ENCODE results near the gene VPS37D.
A peak's percentile ranks its signal among the peaks of the same experiment; 100 is the strongest.
"Not testable (repeated sequence)": the region's sequence is repeated elsewhere in the genome, so short reads cannot be mapped to it uniquely, and the experiment has no call there.

Gene VPS37D

GRCh38 chr7:73712773-73713172 lies 45.1 kb downstream of the VPS37D start:
- TF ChIP-seq CTCF (IDR thresholded peaks at IDR 0.05; ENCODE audit: low read depth, low read length) = no peak
- DNase-seq (ENCODE audit: extremely low read depth, low read depth) = no peak

- not testable (repeated sequence) for DNase-seq (ENCODE audit: extremely low read depth, low read depth)
Observed at GRCh38 chr7:73713319-73713718, 45.7 kb downstream of the VPS37D start.

GRCh38 chr7:73715648-73716317 lies 48.2 kb downstream of the VPS37D start:
- TF ChIP-seq CTCF (IDR thresholded peaks at IDR 0.05; ENCODE audit: low read depth, low read length) = no peak
- DNase-seq (ENCODE audit: extremely low read depth, low read depth) = peak; percentile 82

GRCh38 chr7:73716318-73716890 lies 48.8 kb downstream of the VPS37D start:
- DNase-seq (ENCODE audit: extremely low read depth, low read depth) = no peak
- no peak for TF ChIP-seq CTCF (IDR thresholded peaks at IDR 0.05; ENCODE audit: low read depth, low read length)

GRCh38 chr7:73717025-73717807 lies 49.6 kb downstream of the VPS37D start:
- no peak for TF ChIP-seq CTCF (IDR thresholded peaks at IDR 0.05; ENCODE audit: low read depth, low read length)
- no peak for DNase-seq (ENCODE audit: extremely low read depth, low read depth)

- no peak for TF ChIP-seq CTCF (IDR thresholded peaks at IDR 0.05; ENCODE audit: low read depth, low read length)
- DNase-seq (ENCODE audit: extremely low read depth, low read depth) = no peak
Observed at GRCh38 chr7:73717991-73718405, 50.4 kb downstream of the VPS37D start.

GRCh38 chr7:73718438-73718881 lies 50.8 kb downstream of the VPS37D start:
- DNase-seq (ENCODE audit: extremely low read depth, low read depth) = no peak
- no peak for TF ChIP-seq CTCF (IDR thresholded peaks at IDR 0.05; ENCODE audit: low read depth, low read length)

Measured in AG09319 (cell line).